ENCODE measurements around the gene SPG7.

The SPG7 gene

DNA sequence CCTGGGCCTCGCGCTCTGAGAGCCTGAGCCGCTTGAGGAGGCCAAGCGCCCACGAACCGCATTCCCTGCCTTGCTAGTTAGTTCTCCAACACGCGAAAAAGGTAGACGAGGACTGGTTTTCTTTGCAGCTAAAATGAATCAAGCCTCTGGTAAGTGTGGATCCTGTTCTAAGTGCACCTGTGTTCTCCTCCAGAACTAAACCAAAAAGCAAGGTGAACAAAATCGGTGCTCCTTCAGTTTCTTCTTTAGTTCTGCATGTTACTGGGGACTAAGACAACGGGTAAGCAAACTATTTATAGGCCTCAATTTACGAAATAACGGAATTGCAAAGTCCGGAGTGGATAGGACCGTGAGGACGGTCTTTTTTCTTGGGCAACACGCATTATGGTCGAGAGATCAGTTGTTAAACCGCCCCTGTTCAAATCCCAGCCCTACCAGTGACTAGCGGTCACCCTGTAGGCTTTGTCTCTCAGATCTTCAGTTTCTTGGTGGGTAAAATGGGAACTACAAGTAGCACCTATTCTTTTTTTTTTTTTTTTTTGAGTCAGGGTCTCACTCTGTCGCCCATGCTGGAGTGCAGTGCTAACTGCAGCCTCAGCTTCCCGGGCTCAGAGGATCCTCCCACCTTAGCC is 16.8 kb upstream of the SPG7 start:
- Mint-ChIP-seq H3K4me3 (peak overlapping the region; percentile 84), H3K9me3 (no peaks in the 10 kb centered on the region), H3K36me3 (ENCODE audit: low read depth) (peaks cover 37% of the 10 kb centered on the region), H3K4me1 (ENCODE audit: low read depth) (peaks cover 69% of the 10 kb centered on the region), H3K27me3 (no peaks in the 10 kb centered on the region), H3K27ac (peak overlapping the region; percentile 91)
- intact Hi-C loops (cut with micrococcal nuclease): loop anchor here (10.0 kb wide), 1 partner anchor 73 kb away; the partner anchor contains the start of gene RPL13

DNA sequence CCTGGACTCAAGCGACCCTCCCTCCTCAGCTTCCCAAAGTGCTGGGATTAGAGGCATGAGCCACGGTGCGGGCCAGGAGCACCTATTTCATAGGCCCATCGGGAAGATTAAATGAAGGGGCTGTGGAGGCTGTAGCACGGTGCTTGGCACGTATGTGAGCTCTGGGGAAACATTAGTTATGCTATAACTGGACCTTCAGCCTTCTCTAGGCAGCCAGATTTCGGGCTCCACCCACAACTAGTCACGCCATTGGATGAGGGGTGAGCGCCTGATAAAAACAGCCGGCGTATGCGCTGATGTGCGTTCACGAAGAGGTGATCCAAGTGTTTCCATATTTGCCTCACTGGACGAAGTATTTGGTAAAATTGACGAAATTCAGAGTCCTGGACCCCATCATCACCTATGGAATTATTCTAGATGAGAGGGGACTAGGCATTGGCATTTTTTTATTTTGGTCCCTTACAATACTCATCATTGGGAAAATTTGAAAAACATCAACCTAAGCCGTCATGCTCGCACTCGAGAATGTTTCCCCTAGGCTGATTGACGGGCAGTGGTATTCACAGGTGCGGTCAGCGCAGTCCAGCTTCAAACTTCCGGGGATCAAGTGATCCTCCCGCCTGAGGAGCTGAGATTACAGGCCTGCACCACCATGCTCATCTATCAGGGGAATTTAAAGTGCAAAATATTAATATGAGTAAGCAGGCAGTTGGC is 16.1 kb upstream of the SPG7 start:
- Mint-ChIP-seq H3K9me3 (no peaks in the 10 kb centered on the region), H3K27me3 (no peaks in the 10 kb centered on the region), H3K27ac (peak overlapping the region; percentile 91), H3K4me1 (ENCODE audit: low read depth) (peaks cover 62% of the 10 kb centered on the region), H3K4me3 (peak overlapping the region; percentile 84), H3K36me3 (ENCODE audit: low read depth) (peaks cover 34% of the 10 kb centered on the region)
- intact Hi-C loops (cut with micrococcal nuclease): loop anchor here (10.0 kb wide), 1 partner anchor 73 kb away; the partner anchor contains the start of gene RPL13

DNA sequence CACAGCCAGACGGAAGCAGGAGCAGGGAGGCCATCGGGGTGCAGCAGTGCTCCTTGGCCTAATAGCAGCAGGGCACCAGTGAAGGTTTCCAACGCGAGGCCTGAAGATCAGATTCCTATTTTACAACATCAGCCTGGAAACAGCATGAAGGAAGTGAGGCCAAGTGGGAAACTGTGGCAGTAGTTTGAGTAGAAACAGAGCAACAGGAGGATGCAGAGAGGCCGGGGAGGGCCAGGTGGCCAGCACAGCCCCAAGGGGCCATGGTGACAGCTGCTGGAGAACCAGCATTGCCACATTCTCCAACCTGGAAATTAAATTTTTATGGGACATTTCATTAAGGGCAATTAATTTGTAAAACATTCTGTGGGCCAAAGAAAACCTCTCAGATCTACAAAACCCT is 14.4 kb upstream of the SPG7 start:
- Mint-ChIP-seq H3K4me3 (no peak overlapping the region), H3K36me3 (ENCODE audit: low read depth) (peaks cover 37% of the 10 kb centered on the region), H3K9me3 (no peaks in the 10 kb centered on the region), H3K27ac (no peak overlapping the region), H3K4me1 (ENCODE audit: low read depth) (peaks cover 47% of the 10 kb centered on the region), H3K27me3 (no peaks in the 10 kb centered on the region)
- intact Hi-C loops (cut with micrococcal nuclease): loop anchor here (10.0 kb wide), 1 partner anchor 71 kb away; the partner anchor contains the start of gene RPL13

DNA sequence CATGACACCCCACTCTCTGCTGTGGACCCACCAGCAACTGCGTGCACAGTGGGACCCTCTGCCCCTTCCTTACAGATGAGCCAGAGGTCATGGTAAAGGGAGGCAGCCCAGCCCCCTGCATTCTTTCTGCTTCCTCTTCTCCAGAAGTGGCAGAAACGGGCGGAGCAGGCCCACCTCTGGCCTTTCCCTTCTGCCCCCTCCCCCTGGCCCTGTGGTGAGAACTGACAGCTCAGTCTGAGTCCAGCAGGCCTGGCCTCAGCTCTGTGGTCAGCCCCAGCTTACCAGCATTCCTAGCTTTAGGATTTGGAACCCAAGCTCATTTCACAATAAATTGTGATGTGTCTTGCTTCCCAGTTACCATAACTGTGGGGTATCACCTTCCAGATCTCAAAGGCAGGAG is 13.1 kb upstream of the SPG7 start:
- H3K9me3 Mint-ChIP-seq: no peaks in the 10 kb centered on the region
- H3K4me1 Mint-ChIP-seq (ENCODE audit: low read depth): peaks cover 43% of the 10 kb centered on the region
- H3K36me3 Mint-ChIP-seq (ENCODE audit: low read depth): peaks cover 51% of the 10 kb centered on the region
- no peaks in the 10 kb centered on the region for H3K27me3 Mint-ChIP-seq
- no peak overlapping the region for H3K4me3 Mint-ChIP-seq
- intact Hi-C loops (cut with micrococcal nuclease): loop anchor here (10.0 kb wide), 1 partner anchor 70 kb away; the partner anchor contains the start of gene RPL13
- peak overlapping the region; percentile 63 for H3K27ac Mint-ChIP-seq

DNA sequence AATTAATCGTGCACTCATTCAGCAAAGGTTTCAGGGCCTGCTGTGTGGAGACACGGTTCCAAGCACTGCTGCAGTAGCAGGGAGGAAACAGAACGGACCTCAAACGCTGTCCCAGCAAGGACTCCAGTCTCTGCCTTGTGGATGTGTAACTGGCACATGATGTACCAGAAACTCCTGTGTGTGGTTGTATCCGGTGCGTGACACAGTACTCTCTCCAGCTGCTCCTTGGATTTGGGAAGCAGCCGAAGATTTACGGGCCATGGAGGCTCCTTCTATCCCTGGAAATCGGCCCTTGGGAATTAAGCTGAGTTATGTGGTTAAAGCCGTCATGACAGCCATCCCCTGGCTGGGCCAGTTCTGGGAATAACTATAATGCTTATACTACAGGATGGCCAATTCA is 9.4 kb upstream of the SPG7 start:
- no peaks in the 10 kb centered on the region for H3K9me3 Mint-ChIP-seq
- H3K4me3 Mint-ChIP-seq: no peak overlapping the region
- H3K4me1 Mint-ChIP-seq (ENCODE audit: low read depth): peaks cover 16% of the 10 kb centered on the region
- intact Hi-C loops (cut with micrococcal nuclease): loop anchor here (10.0 kb wide), 1 partner anchor 66 kb away; the partner anchor contains the start of gene RPL13
- H3K27ac Mint-ChIP-seq: no peak overlapping the region
- peaks cover 35% of the 10 kb centered on the region for H3K36me3 Mint-ChIP-seq (ENCODE audit: low read depth)
- no peaks in the 10 kb centered on the region for H3K27me3 Mint-ChIP-seq

DNA sequence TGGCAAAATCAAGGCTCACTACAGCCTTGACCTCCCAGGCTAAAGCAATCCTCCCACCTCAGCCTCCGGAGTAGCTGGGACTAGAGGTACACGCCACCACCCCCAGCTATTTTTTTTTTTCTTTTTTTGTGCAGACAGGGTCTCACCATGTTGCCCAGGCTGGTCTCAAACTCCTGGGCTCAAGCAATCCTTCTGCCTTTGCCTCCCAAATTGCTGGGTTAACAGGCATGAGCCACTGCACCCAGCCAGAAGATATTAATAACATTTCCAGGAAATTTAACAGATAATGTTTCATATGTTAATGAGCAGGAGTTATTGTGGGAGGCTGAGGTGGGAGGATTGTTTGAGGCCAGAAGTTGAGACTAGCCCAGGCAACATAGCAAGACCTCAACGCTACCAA is 8.4 kb upstream of the SPG7 start:
- no peak overlapping the region for H3K27ac Mint-ChIP-seq
- intact Hi-C loops (cut with micrococcal nuclease): loop anchor here (10.0 kb wide), 1 partner anchor 65 kb away; the partner anchor contains the start of gene RPL13
- no peaks in the 10 kb centered on the region for H3K27me3 Mint-ChIP-seq
- no peaks in the 10 kb centered on the region for H3K9me3 Mint-ChIP-seq
- peaks cover 29% of the 10 kb centered on the region for H3K36me3 Mint-ChIP-seq (ENCODE audit: low read depth)
- no peak overlapping the region for H3K4me3 Mint-ChIP-seq
- H3K4me1 Mint-ChIP-seq (ENCODE audit: low read depth): peaks cover 10% of the 10 kb centered on the region

DNA sequence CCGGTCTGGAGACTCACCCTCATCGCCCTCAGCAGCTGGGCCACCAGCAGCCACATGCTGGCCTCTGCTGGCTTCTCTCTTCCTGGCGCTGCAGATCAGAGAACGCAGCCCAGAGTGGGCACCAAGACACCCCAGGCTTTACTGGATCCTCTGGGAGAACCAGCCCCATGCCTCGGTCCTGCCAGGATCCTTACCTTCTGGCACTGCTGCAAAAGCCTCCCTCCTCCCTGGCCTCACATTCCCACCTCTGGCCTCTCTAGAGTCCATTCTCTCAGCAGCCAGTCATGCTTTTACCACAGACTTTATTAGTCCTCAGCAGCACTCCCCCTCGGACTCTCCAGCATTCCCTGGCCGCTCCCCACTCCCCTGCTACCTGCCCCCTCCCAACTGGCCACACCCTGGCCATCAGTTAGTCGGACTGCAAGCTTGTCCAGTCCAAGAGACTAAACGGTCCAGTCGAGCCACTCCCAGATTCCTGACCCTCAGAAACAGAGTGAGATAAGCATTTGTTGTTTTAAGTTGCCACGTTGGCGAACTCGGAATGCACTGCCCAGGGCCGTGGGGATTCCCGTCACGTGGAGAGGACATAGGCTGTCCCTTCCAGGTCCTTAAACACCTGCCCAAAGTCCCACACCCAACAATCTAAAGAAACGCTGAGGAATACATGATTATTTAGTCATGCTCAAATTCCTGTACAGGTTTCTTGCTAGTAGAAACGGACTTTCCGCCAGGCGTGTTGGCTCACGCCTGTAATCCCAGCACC is 5.9 kb upstream of the SPG7 start:
- peak overlapping the region; percentile 49 for H3K27ac Mint-ChIP-seq
- peaks cover 23% of the 10 kb centered on the region for H3K36me3 Mint-ChIP-seq (ENCODE audit: low read depth)
- H3K4me3 Mint-ChIP-seq: no peak overlapping the region
- intact Hi-C loops (cut with micrococcal nuclease): no loop called here
- H3K27me3 Mint-ChIP-seq: no peaks in the 10 kb centered on the region
- H3K4me1 Mint-ChIP-seq (ENCODE audit: low read depth): peaks cover 28% of the 10 kb centered on the region
- no peaks in the 10 kb centered on the region for H3K9me3 Mint-ChIP-seq

DNA sequence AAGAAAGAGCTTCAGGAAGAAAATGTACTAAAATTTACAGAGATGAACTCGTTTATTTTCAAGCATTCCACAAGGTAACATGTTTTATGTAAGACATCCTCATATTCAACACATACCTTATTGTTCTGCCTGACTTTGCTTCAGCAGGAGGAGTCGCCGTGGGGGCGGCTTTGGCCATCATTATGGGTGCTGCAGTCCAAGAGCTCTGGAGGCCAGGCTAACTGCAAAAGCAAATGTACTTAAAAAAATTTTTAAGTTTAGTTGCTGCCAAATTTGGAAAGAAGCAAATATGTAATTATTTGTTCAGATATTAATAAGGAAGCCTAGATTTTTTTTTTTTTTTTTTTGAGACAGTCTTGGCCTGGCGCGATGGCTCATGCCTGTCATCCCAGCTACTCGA is 4.1 kb upstream of the SPG7 start:
- Mint-ChIP-seq H3K4me3 (no peak overlapping the region), H3K36me3 (ENCODE audit: low read depth) (peaks cover 10% of the 10 kb centered on the region), H3K27me3 (no peaks in the 10 kb centered on the region), H3K4me1 (ENCODE audit: low read depth) (peaks cover 33% of the 10 kb centered on the region), H3K27ac (peak overlapping the region; percentile 85), H3K9me3 (no peaks in the 10 kb centered on the region)
- intact Hi-C loops (cut with micrococcal nuclease): no loop called here

DNA sequence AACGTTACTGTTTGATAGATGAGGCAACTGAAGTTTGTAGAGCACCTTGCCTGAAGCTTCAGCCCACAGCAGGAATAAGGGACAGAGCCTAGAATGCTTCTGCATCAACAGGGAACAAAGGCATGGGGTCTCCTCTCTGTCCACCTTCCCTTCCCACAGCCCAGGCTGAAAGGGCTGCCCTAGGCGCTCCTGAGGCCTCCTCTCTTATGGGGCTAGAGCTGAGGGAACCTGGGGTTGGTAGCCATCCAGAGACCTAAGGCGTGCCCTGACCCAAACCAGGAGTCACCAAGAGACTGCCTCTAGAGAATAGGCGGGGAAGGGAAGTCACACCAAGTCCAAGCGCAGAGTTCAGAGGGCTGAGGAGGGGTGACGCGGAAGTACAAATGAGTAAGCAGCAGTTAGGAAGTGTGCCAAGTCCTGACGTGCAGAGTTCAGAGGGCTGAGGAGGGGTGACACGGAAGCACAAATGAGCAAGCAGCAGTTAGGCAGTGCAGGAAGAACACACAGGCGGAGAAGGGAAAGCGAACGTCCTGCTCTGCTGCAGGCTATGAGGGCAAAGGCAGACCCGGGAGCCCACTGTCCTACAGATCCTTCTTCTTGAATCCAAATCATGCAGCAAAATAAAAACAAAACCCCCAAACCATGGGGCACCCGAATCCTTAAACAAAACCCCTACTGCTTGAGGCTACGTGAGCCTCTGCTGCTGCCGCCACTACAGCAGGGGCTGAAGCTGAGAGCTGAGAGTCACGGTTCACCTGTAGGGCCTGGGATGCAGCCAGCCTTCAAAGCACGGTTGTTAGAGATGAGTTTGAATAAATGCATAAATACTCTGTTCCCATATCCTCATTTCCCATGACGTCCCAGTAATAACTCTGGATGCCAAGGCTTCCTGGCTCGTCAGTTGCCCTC is 2.7 kb upstream of the SPG7 start:
- peak overlapping the region; percentile 53 for H3K4me3 Mint-ChIP-seq
- peaks cover 3% of the 10 kb centered on the region for H3K36me3 Mint-ChIP-seq (ENCODE audit: low read depth)
- H3K27ac Mint-ChIP-seq: peak overlapping the region; percentile 85
- intact Hi-C loops (cut with micrococcal nuclease): loop anchor here (1.0 to 5.0 kb wide), 4 partner anchors 15 to 388 kb away; partner anchors contain the start of gene ANKRD11
- H3K9me3 Mint-ChIP-seq: no peaks in the 10 kb centered on the region
- peaks cover 41% of the 10 kb centered on the region for H3K4me1 Mint-ChIP-seq (ENCODE audit: low read depth)
- no peaks in the 10 kb centered on the region for H3K27me3 Mint-ChIP-seq

DNA sequence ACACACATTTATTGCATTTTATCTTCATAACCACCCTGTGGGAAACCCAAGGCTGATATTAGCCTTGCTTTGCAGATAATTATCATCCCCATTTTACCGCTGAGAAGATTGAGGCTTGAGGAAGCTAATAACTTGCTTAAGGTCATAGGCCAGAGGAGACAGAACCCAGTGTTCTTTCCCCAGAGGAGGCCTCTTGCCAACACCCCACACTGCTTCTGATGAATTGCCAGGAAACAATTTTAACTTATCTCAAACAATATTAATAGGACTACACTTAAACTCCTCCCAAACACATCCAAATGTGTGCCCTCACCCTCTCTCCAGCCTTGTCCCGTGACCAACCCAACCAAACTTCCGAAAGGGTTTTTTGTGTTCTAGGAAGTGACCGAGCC is 2.1 kb upstream of the SPG7 start:
- no peaks in the 10 kb centered on the region for H3K27me3 Mint-ChIP-seq
- peak overlapping the region; percentile 85 for H3K27ac Mint-ChIP-seq
- H3K4me1 Mint-ChIP-seq (ENCODE audit: low read depth): peaks cover 42% of the 10 kb centered on the region
- no peaks in the 10 kb centered on the region for H3K9me3 Mint-ChIP-seq
- intact Hi-C loops (cut with micrococcal nuclease): loop anchor here (5.0 kb wide), 3 partner anchors 34 to 389 kb away; no protein-coding TSS in a partner anchor
- H3K4me3 Mint-ChIP-seq: peak overlapping the region; percentile 78
- H3K36me3 Mint-ChIP-seq (ENCODE audit: low read depth): peaks cover 10% of the 10 kb centered on the region

DNA sequence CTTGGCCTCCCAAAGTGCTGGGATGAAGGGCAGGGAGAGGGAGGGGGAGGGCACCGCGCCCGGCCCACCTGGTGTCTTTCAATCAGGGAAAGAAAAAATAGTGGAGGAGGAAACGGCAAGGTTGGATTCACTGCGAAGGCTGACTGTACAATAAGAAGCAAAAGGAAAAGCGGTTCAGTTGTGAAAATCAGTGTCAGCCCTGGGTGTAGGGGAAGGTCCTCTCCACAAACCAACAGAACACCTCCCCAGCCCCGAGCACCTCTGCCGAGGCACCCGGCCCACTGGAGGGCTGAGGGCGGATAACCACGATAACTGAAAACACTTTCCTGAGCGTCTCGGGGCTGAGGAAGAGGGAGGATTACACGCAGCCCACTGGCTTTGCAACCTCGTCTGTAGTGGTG is 1.4 kb upstream of the SPG7 start:
- Mint-ChIP-seq H3K9me3 (no peaks in the 10 kb centered on the region), H3K4me1 (ENCODE audit: low read depth) (peaks cover 46% of the 10 kb centered on the region), H3K27me3 (no peaks in the 10 kb centered on the region), H3K27ac (peak overlapping the region; percentile 85), H3K4me3 (peak overlapping the region; percentile 78), H3K36me3 (ENCODE audit: low read depth) (peaks cover 17% of the 10 kb centered on the region)
- intact Hi-C loops (cut with micrococcal nuclease): loop anchor here (5.0 kb wide), 3 partner anchors 34 to 389 kb away; no protein-coding TSS in a partner anchor

DNA sequence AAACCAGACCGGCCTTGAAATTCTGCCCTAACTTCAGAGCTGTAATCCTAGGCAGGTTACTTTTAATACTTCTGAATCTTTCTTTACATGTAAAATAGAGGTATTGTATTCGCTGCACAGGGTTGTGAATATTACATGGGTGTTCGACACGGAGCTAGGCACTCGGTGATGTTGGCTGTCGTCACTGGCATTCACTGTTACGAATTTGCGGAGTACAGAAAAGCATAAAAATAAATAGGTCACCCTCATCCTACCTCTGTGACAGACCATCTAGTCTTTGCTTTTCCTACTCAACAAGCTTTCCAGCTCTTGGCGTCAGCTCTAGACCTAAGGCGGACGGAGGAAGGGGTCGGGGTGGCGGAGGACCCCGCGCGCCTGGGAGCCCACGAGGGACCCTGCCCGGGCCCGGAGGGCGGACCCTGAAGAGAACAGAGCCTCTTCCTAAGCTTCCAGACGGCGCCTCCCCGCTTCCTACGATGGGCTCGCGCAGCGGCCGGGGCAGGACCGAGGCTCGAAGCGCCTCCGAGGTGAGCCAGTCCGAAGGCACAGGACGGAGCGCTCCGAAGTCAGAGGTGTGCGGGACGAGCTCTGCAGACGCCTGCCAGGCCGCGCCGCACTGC is 879 bp upstream of the SPG7 start:
- Mint-ChIP-seq H3K9me3 (no peaks in the 10 kb centered on the region), H3K4me3 (peak overlapping the region; percentile 78), H3K27ac (peak overlapping the region; percentile 85), H3K36me3 (ENCODE audit: low read depth) (peaks cover 22% of the 10 kb centered on the region), H3K4me1 (ENCODE audit: low read depth) (peaks cover 46% of the 10 kb centered on the region), H3K27me3 (no peaks in the 10 kb centered on the region)
- intact Hi-C loops (cut with micrococcal nuclease): loop anchor here (5.0 kb wide), 3 partner anchors 35 to 390 kb away; no protein-coding TSS in a partner anchor
